ENCODE results near the gene PPM1M. TPM values are rescaled to one million over a fixed set of nuclear protein-coding genes. Genes with fewer than 3 reads are reported as not detected.

Gene PPM1M
- total and polyA plus RNA-seq, 7 experiments from 2014 or later, result 55.8 to 135 (median 74.5) TPM

GRCh38 chr3:52218454-52218853 is 27.1 kb upstream of the PPM1M start:
- H3K9me3 ChIP-seq (ENCODE audit: control insufficient read depth in 2 of 3, low read length in 3 of 3), result no peaks in the 10 kb centered on the region
- H3K27me3 ChIP-seq (ENCODE audit: control insufficient read depth in 2 of 2, insufficient read depth in 2 of 2, low read length in 2 of 2), result no peaks in the 10 kb centered on the region
- POLR2A ChIA-PET, result interaction anchor here (0.7 to 46.3 kb wide), 6 partner anchors 10 to 120 kb away, joined by 3 to 1418 read pairs (median 4); partner anchors contain the start of genes GLYCTK, TWF2 and WDR82
- no peak for ATAC-seq
- H3K27ac ChIP-seq (ENCODE audit: low read depth, low read length), result peak overlapping the region; percentile 9
- intact Hi-C loops (cut with micrococcal nuclease), result loop anchor here in 1 of 2 donors (2.0 kb wide), 1 partner anchor 20 kb away; the partner anchor contains the start of gene ALAS1
- Mint-ChIP-seq H3K4me1 (peaks cover 52 to 79% (median 69%) of the 10 kb centered on the region in 7 donors), H3K36me3 (peaks cover 13 to 21% (median 21%) of the 10 kb centered on the region in 5 donors), H3K27ac (peak overlapping the region; percentile 33 to 89 (median 74)), H3K9me3 (no peaks in the 10 kb centered on the region), H3K4me3 (peak overlapping the region; percentile 25 to 77 (median 48)), H3K27me3 (no peaks in the 10 kb centered on the region)
- H3K4me3 ChIP-seq (ENCODE audit: low read length), result peak overlapping the region; percentile 40
- H3K4me1 ChIP-seq (ENCODE audit: control insufficient read depth in 2 of 2, insufficient read depth in 2 of 2, low read length in 2 of 2), result peaks cover 70 to 73% of the 10 kb centered on the region in 2 donors
- DNase-seq, result no peak
- peaks cover 5 to 25% (median 13%) of the 10 kb centered on the region in 3 experiments for H3K36me3 ChIP-seq (ENCODE audit: control insufficient read depth in 2 of 3, insufficient read depth in 3 of 3, low read length in 3 of 3)
- CTCF ChIA-PET, result interaction anchor here (1.1 to 7.5 kb wide), 2 partner anchors 15 to 121 kb away, joined by 8 to 71 read pairs; no protein-coding TSS in a partner anchor

- intact Hi-C loops (cut with micrococcal nuclease), result loop anchor here in 1 of 2 donors (2.0 kb wide), 1 partner anchor 20 kb away; the partner anchor contains the start of gene ALAS1
- Histone ChIP-seq H3K9me3 (ENCODE audit: control insufficient read depth in 2 of 3, low read length in 3 of 3) (no peaks in the 10 kb centered on the region), H3K36me3 (ENCODE audit: control insufficient read depth in 2 of 3, insufficient read depth in 3 of 3, low read length in 3 of 3) (peaks cover 0 to 19% (median 8%) of the 10 kb centered on the region in 3 experiments), H3K27ac (ENCODE audit: low read depth, low read length) (peak overlapping the region; percentile 16), H3K4me1 (ENCODE audit: control insufficient read depth in 2 of 2, insufficient read depth in 2 of 2, low read length in 2 of 2) (peaks cover 76% of the 10 kb centered on the region in 2 donors), H3K27me3 (ENCODE audit: control insufficient read depth in 2 of 2, insufficient read depth in 2 of 2, low read length in 2 of 2) (no peaks in the 10 kb centered on the region), H3K4me3 (ENCODE audit: low read length) (no peak overlapping the region)
- no peak for ATAC-seq
- Mint-ChIP-seq H3K4me3 (peak overlapping the region in 8 of 10 donors; percentile 27 to 60 (median 48)), H3K9me3 (no peaks in the 10 kb centered on the region), H3K4me1 (peaks cover 59 to 82% (median 74%) of the 10 kb centered on the region in 7 donors), H3K27me3 (no peaks in the 10 kb centered on the region), H3K27ac (peak overlapping the region in 8 of 9 donors; percentile 52 to 89 (median 72)), H3K36me3 (peaks cover 7 to 22% (median 15%) of the 10 kb centered on the region in 5 donors)
- CTCF ChIA-PET, result interaction anchor here (0.8 to 7.5 kb wide), 11 partner anchors 10 to 228 kb away, joined by 3 to 71 read pairs (median 5); no protein-coding TSS in a partner anchor
- POLR2A ChIA-PET, result interaction anchor here (0.7 to 46.3 kb wide), 7 partner anchors 10 to 120 kb away, joined by 3 to 1418 read pairs (median 4); partner anchors contain the start of genes GLYCTK, TWF2 and WDR82
- DNase-seq, result no peak
These were observed 26.5 kb upstream of the PPM1M start for GRCh38 chr3:52218937-52219650.

GRCh38 chr3:52220380-52221026 is 25.1 kb upstream of the PPM1M start:
- Histone ChIP-seq H3K27ac (ENCODE audit: low read depth, low read length) (no peak overlapping the region), H3K9me3 (ENCODE audit: control insufficient read depth in 2 of 3, low read length in 3 of 3) (no peaks in the 10 kb centered on the region), H3K4me3 (ENCODE audit: low read length) (peak overlapping the region; percentile 28), H3K36me3 (ENCODE audit: control insufficient read depth in 2 of 3, insufficient read depth in 3 of 3, low read length in 3 of 3) (peaks cover 0 to 5% (median 0%) of the 10 kb centered on the region in 3 experiments), H3K4me1 (ENCODE audit: control insufficient read depth in 2 of 2, insufficient read depth in 2 of 2, low read length in 2 of 2) (peaks cover 76 to 88% of the 10 kb centered on the region in 2 donors), H3K27me3 (ENCODE audit: control insufficient read depth in 2 of 2, insufficient read depth in 2 of 2, low read length in 2 of 2) (no peaks in the 10 kb centered on the region)
- Mint-ChIP-seq H3K36me3 (peaks cover 0 to 14% (median 7%) of the 10 kb centered on the region in 5 donors), H3K4me3 (peak overlapping the region; percentile 39 to 77 (median 64)), H3K4me1 (peaks cover 65 to 95% (median 80%) of the 10 kb centered on the region in 7 donors), H3K27me3 (no peaks in the 10 kb centered on the region), H3K9me3 (no peaks in the 10 kb centered on the region), H3K27ac (peak overlapping the region; percentile 65 to 90 (median 77))
- POLR2A ChIA-PET, result interaction anchor here (0.9 to 46.3 kb wide), 8 partner anchors 12 to 278 kb away, joined by 3 to 1418 read pairs (median 14); partner anchors contain the start of genes ALAS1, GLYCTK, PARP3 and PPM1M
- peak; percentile 75 to 90 (median 83) for DNase-seq
- CTCF ChIA-PET, result interaction anchor here (0.6 to 7.5 kb wide), 26 partner anchors 8 to 279 kb away, joined by 3 to 71 read pairs (median 5); partner anchors contain the start of genes POC1A, RRP9 and TWF2
- intact Hi-C loops (cut with micrococcal nuclease), result loop anchor here (1.0 to 10.0 kb wide), 9 partner anchors 11 to 227 kb away; partner anchors contain the start of genes DUSP7 (in 1 of the 2), POC1A (in 1 of the 2), SEMA3G (in 1 of the 2) and TWF2 (in 1 of the 2)
- peak; percentile 88 for ATAC-seq

GRCh38 chr3:52221141-52221562 is 24.4 kb upstream of the PPM1M start:
- peaks cover 69 to 96% (median 86%) of the 10 kb centered on the region in 7 donors for H3K4me1 Mint-ChIP-seq
- no peaks in the 10 kb centered on the region for H3K36me3 ChIP-seq (ENCODE audit: control insufficient read depth in 2 of 3, insufficient read depth in 3 of 3, low read length in 3 of 3)
- peak overlapping the region in 8 of 10 donors; percentile 21 to 88 (median 82) for H3K4me3 Mint-ChIP-seq
- no peak overlapping the region for H3K4me3 ChIP-seq (ENCODE audit: low read length)
- intact Hi-C loops (cut with micrococcal nuclease), result loop anchor here (2.0 to 10.0 kb wide), 5 partner anchors 18 to 226 kb away; partner anchors contain the start of genes DUSP7 (in 1 of the 2), POC1A (in 1 of the 2), SEMA3G (in 1 of the 2) and TWF2 (in 1 of the 2)
- H3K36me3 Mint-ChIP-seq, result peaks cover 0 to 12% (median 5%) of the 10 kb centered on the region in 5 donors
- ATAC-seq (no peak), DNase-seq (no peak)
- H3K27me3 Mint-ChIP-seq, result no peaks in the 10 kb centered on the region
- ChIA-PET CTCF (interaction anchor here (0.7 to 7.5 kb wide), 19 partner anchors 9 to 130 kb away, joined by 3 to 71 read pairs (median 5); partner anchors contain the start of genes POC1A and TWF2), POLR2A (interaction anchor here (1.2 to 46.3 kb wide), 10 partner anchors 12 to 168 kb away, joined by 3 to 1418 read pairs (median 12); partner anchors contain the start of genes ALAS1, GLYCTK, PPM1M and TWF2)
- no peak overlapping the region for H3K27ac ChIP-seq (ENCODE audit: low read depth, low read length)
- peak overlapping the region in 6 of 9 donors; percentile 12 to 93 (median 84) for H3K27ac Mint-ChIP-seq
- no peaks in the 10 kb centered on the region for H3K9me3 Mint-ChIP-seq
- H3K4me1 ChIP-seq (ENCODE audit: control insufficient read depth in 2 of 2, insufficient read depth in 2 of 2, low read length in 2 of 2), result peaks cover 75 to 93% of the 10 kb centered on the region in 2 donors
- no peaks in the 10 kb centered on the region for H3K9me3 ChIP-seq (ENCODE audit: control insufficient read depth in 2 of 3, low read length in 3 of 3)
- no peaks in the 10 kb centered on the region for H3K27me3 ChIP-seq (ENCODE audit: control insufficient read depth in 2 of 2, insufficient read depth in 2 of 2, low read length in 2 of 2)

DNA sequence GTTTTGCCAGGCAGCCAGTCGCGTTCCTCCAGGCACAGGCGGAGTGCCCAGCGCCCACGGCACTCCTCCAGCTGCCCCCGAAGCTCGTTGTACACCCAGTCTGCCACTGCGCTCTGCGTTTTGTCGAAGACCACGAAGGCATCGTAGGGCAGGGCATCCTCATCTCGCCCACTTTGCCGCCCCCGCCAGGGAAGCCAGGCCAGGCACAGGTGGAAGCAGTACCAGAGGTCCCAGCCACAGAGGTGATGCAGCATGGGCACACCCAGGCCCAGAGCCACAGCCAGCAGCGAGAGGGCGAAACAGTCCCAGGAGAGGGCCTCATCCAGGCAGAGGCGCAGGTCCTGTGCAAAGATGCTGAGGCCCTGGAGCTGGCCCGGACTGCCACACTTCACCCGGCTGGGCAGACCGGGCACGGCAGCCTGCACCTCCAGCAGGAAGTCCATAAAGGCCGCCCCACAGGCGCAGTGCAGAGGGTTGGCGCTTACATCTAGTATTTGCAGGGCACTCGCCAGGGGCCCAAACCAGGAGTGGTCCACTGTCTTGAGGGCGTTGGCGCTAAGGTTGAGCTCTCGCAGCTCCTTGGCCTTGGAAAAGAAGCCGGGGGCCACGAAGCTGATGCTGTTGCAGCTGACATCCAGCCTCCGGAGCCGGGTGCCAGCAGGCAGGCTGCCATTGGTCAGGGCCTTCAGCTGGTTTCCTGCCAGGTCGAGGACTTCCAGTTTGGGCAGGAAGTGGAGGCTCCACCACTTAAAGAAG is 23.8 kb upstream of the PPM1M start:
- ATAC-seq (peak; percentile 58), DNase-seq (peak in 7 of 9 donors; percentile 72 to 81 (median 79))
- H3K36me3 ChIP-seq (ENCODE audit: control insufficient read depth in 2 of 3, insufficient read depth in 3 of 3, low read length in 3 of 3), result no peaks in the 10 kb centered on the region
- H3K9me3 ChIP-seq (ENCODE audit: control insufficient read depth in 2 of 3, low read length in 3 of 3), result no peaks in the 10 kb centered on the region
- ChIA-PET CTCF (interaction anchor here (0.6 to 7.5 kb wide), 16 partner anchors 9 to 540 kb away, joined by 3 to 71 read pairs (median 6); partner anchors contain the start of genes POC1A and TWF2), POLR2A (interaction anchor here (0.6 to 46.3 kb wide), 14 partner anchors 11 to 297 kb away, joined by 3 to 1418 read pairs (median 7); partner anchors contain the start of genes GLYCTK, PPM1M, TWF2 and WDR82)
- intact Hi-C loops (cut with micrococcal nuclease), result loop anchor here (1.0 to 10.0 kb wide), 7 partner anchors 17 to 226 kb away; partner anchors contain the start of genes POC1A (in 2 of the 2), TWF2 (in 2 of the 2), DUSP7 (in 1 of the 2) and SEMA3G (in 1 of the 2)
- peak overlapping the region; percentile 59 for H3K27ac ChIP-seq (ENCODE audit: low read depth, low read length)
- peaks cover 70 to 93% of the 10 kb centered on the region in 2 donors for H3K4me1 ChIP-seq (ENCODE audit: control insufficient read depth in 2 of 2, insufficient read depth in 2 of 2, low read length in 2 of 2)
- peaks cover 72 to 98% (median 88%) of the 10 kb centered on the region in 7 donors for H3K4me1 Mint-ChIP-seq
- H3K9me3 Mint-ChIP-seq, result no peaks in the 10 kb centered on the region
- H3K27me3 ChIP-seq (ENCODE audit: control insufficient read depth in 2 of 2, insufficient read depth in 2 of 2, low read length in 2 of 2), result no peaks in the 10 kb centered on the region
- peaks cover 0 to 12% (median 2%) of the 10 kb centered on the region in 5 donors for H3K36me3 Mint-ChIP-seq
- peak overlapping the region; percentile 79 to 94 (median 92) for H3K27ac Mint-ChIP-seq
- H3K27me3 Mint-ChIP-seq, result no peaks in the 10 kb centered on the region
- peak overlapping the region; percentile 76 to 88 (median 84) for H3K4me3 Mint-ChIP-seq
- peak overlapping the region; percentile 50 for H3K4me3 ChIP-seq (ENCODE audit: low read length)
